GM23248 (cell line): ENCODE data around the gene RAB8A.

ENCODE experiments used
- EZH2 ChIP-seq: fragments of 200-600 bp; sonication (generic); IDR thresholded peaks from 2 replicates; pipeline ENCODE4 v1.6.1; 2018; ENCODE audit warnings: antibody characterized with exemption, mild to moderate bottlenecking; ENCODE audit not compliant: insufficient read depth, poor library complexity, severe bottlenecking
- EZH2phosphoT487 ChIP-seq: fragments of 200-600 bp; sonication (generic); IDR thresholded peaks from 2 replicates; pipeline ENCODE4 v1.6.1; 2018; ENCODE audit warnings: antibody characterized with exemption, moderate library complexity, mild to moderate bottlenecking, low read depth; ENCODE audit not compliant: insufficient read depth

GRCh38 chr19:16091546-16092475, 19.9 kb upstream of the RAB8A start:
- TF ChIP-seq EZH2, result no peak
- no peak for TF ChIP-seq EZH2phosphoT487
